NT2/D1 (cell line): ENCODE measurements around the gene NACC2.

Experiments
- SUZ12 ChIP-seq: IDR thresholded peaks from 2 replicates; pipeline ENCODE4 v1.6.1; 2011; ENCODE audit not compliant: insufficient read length, insufficient read depth; ENCODE audit errors: extremely low read depth
- YY1 ChIP-seq: IDR thresholded peaks from 2 replicates; pipeline ENCODE4 v1.6.1; 2011; ENCODE audit not compliant: insufficient read length, insufficient read depth
- ZNF274 ChIP-seq: IDR thresholded peaks from 2 replicates; pipeline ENCODE4 v1.6.1; 2011; ENCODE audit warnings: mild to moderate bottlenecking, low read depth, low read length

- TF ChIP-seq ZNF274 (no peak), YY1 (no peak), SUZ12 (no peak)
Observed at GRCh38 chr9:135963938-135964337, 131.2 kb downstream of the NACC2 start.
